NCI-H446 treated with DMSO at 0.1 percent for 48 hours (cell line): Measurements from ENCODE around the gene CYS1.
"Not testable (repeated sequence)": the region's sequence is repeated elsewhere in the genome, so short reads cannot be mapped to it uniquely, and the experiment has no call there.

Experiments used
- DNase-seq: peaks from one replicate; lab custom pipeline; 2025; lab: John Stamatoyannopoulos, UW

The CYS1 gene

GRCh38 chr2:10030798-10031197 lies 49.4 kb downstream of the CYS1 start:
- not testable (repeated sequence) for DNase-seq

GRCh38 chr2:10030311-10030736 lies 49.9 kb downstream of the CYS1 start:
- no peak for DNase-seq

- DNase-seq: no peak
These were observed 50.4 kb downstream of the CYS1 start for GRCh38 chr2:10029875-10030223.

- no peak for DNase-seq
These were observed 51.0 kb downstream of the CYS1 start for GRCh38 chr2:10028988-10029874.

GRCh38 chr2:10028407-10028987 lies 51.7 kb downstream of the CYS1 start:
- DNase-seq: no peak

GRCh38 chr2:10027660-10028330 lies 52.4 kb downstream of the CYS1 start:
- no peak for DNase-seq

- no peak for DNase-seq
These were observed 53.2 kb downstream of the CYS1 start for GRCh38 chr2:10026940-10027569.

GRCh38 chr2:10022966-10023662 lies 57.1 kb downstream of the CYS1 start:
- no peak for DNase-seq

- DNase-seq: no peak
These were observed 57.8 kb downstream of the CYS1 start for GRCh38 chr2:10022445-10022844.

- no peak for DNase-seq
These were observed 58.2 kb downstream of the CYS1 start for GRCh38 chr2:10022041-10022421.

GRCh38 chr2:10019602-10020400 lies 60.4 kb downstream of the CYS1 start:
- DNase-seq: no peak

- DNase-seq: no peak
These were observed 61.0 kb downstream of the CYS1 start for GRCh38 chr2:10019174-10019573.

- no peak for DNase-seq
These were observed 62.8 kb downstream of the CYS1 start for GRCh38 chr2:10017313-10017941.

GRCh38 chr2:10016802-10017258 lies 63.4 kb downstream of the CYS1 start:
- no peak for DNase-seq

GRCh38 chr2:10016001-10016801 lies 64.0 kb downstream of the CYS1 start:
- no peak for DNase-seq

GRCh38 chr2:10015376-10015989 lies 64.7 kb downstream of the CYS1 start:
- DNase-seq: not testable (repeated sequence)

- no peak for DNase-seq
These were observed 65.6 kb downstream of the CYS1 start for GRCh38 chr2:10014418-10015190.

GRCh38 chr2:10013651-10014417 lies 66.4 kb downstream of the CYS1 start:
- DNase-seq: not testable (repeated sequence)
